ENCODE results near the gene SLC16A4. TPM values are rescaled to one million over a fixed set of nuclear protein-coding genes. Genes with fewer than 3 reads are reported as not detected.

SLC16A4 gene
- total and polyA plus RNA-seq, 7 experiments from 2014 or later = 0.19 to 0.93 (median 0.32) TPM

GRCh38 chr1:110375490-110375889 lies 15.3 kb downstream of the SLC16A4 start:
- Histone ChIP-seq H3K4me1 (ENCODE audit: control insufficient read depth in 2 of 2, insufficient read depth in 2 of 2, low read length in 2 of 2) (no peaks in the 10 kb centered on the region), H3K4me3 (ENCODE audit: low read length) (no peak overlapping the region), H3K27ac (ENCODE audit: low read depth, low read length) (no peak overlapping the region), H3K36me3 (ENCODE audit: control insufficient read depth in 2 of 3, insufficient read depth in 3 of 3, low read length in 3 of 3) (peaks cover 0 to 4% (median 0%) of the 10 kb centered on the region in 3 experiments), H3K27me3 (ENCODE audit: control insufficient read depth in 2 of 2, insufficient read depth in 2 of 2, low read length in 2 of 2) (no peaks in the 10 kb centered on the region), H3K9me3 (ENCODE audit: control insufficient read depth in 2 of 3, low read length in 3 of 3) (no peaks in the 10 kb centered on the region)
- intact Hi-C loops (cut with micrococcal nuclease) = no loop called here
- CTCF ChIA-PET = no interaction called here
- H3K4me1 Mint-ChIP-seq = peaks cover 0 to 7% (median 0%) of the 10 kb centered on the region in 7 donors
- H3K9me3 Mint-ChIP-seq = no peaks in the 10 kb centered on the region
- H3K4me3 Mint-ChIP-seq = no peak overlapping the region
- H3K36me3 Mint-ChIP-seq = peaks cover 5 to 26% (median 9%) of the 10 kb centered on the region in 5 donors
- no peak for ATAC-seq
- DNase-seq = no peak
- H3K27me3 Mint-ChIP-seq = no peaks in the 10 kb centered on the region
- POLR2A ChIA-PET = interaction anchor here (0.6 kb wide), 1 partner anchor 1286 kb away, joined by 4 read pairs; no protein-coding TSS in a partner anchor
- peak overlapping the region in 2 of 9 donors; percentile 25 to 34 for H3K27ac Mint-ChIP-seq

- Mint-ChIP-seq H3K27ac (peak overlapping the region in 1 of 9 donors; percentile 12), H3K36me3 (peaks cover 0 to 10% (median 4%) of the 10 kb centered on the region in 5 donors), H3K9me3 (no peaks in the 10 kb centered on the region), H3K27me3 (no peaks in the 10 kb centered on the region), H3K4me3 (no peak overlapping the region), H3K4me1 (peaks cover 0 to 5% (median 0%) of the 10 kb centered on the region in 7 donors)
- no peak overlapping the region for H3K4me3 ChIP-seq (ENCODE audit: low read length)
- CTCF ChIA-PET = interaction anchor here (1.1 kb wide), 1 partner anchor 12 kb away, joined by 3 read pairs; no protein-coding TSS in a partner anchor
- DNase-seq (no peak), ATAC-seq (no peak)
- POLR2A ChIA-PET = no interaction called here
- H3K9me3 ChIP-seq (ENCODE audit: control insufficient read depth in 2 of 3, low read length in 3 of 3) = no peaks in the 10 kb centered on the region
- no peak overlapping the region for H3K27ac ChIP-seq (ENCODE audit: low read depth, low read length)
- no peaks in the 10 kb centered on the region for H3K27me3 ChIP-seq (ENCODE audit: control insufficient read depth in 2 of 2, insufficient read depth in 2 of 2, low read length in 2 of 2)
- no peaks in the 10 kb centered on the region for H3K4me1 ChIP-seq (ENCODE audit: control insufficient read depth in 2 of 2, insufficient read depth in 2 of 2, low read length in 2 of 2)
- intact Hi-C loops (cut with micrococcal nuclease) = no loop called here
- H3K36me3 ChIP-seq (ENCODE audit: control insufficient read depth in 2 of 3, insufficient read depth in 3 of 3, low read length in 3 of 3) = peaks cover 0 to 15% (median 4%) of the 10 kb centered on the region in 3 experiments
These were observed 20.0 kb downstream of the SLC16A4 start for GRCh38 chr1:110370827-110371226.

- ATAC-seq = no peak
- POLR2A ChIA-PET = no interaction called here
- Histone ChIP-seq H3K27ac (ENCODE audit: low read depth, low read length) (no peak overlapping the region), H3K9me3 (ENCODE audit: control insufficient read depth in 2 of 3, low read length in 3 of 3) (no peaks in the 10 kb centered on the region), H3K4me1 (ENCODE audit: control insufficient read depth in 2 of 2, insufficient read depth in 2 of 2, low read length in 2 of 2) (no peaks in the 10 kb centered on the region), H3K4me3 (ENCODE audit: low read length) (no peak overlapping the region), H3K27me3 (ENCODE audit: control insufficient read depth in 2 of 2, insufficient read depth in 2 of 2, low read length in 2 of 2) (no peaks in the 10 kb centered on the region), H3K36me3 (ENCODE audit: control insufficient read depth in 2 of 3, insufficient read depth in 3 of 3, low read length in 3 of 3) (peaks cover 0 to 15% (median 9%) of the 10 kb centered on the region in 3 experiments)
- no peaks in the 10 kb centered on the region for H3K9me3 Mint-ChIP-seq
- H3K27ac Mint-ChIP-seq = no peak overlapping the region
- intact Hi-C loops (cut with micrococcal nuclease) = no loop called here
- H3K27me3 Mint-ChIP-seq = no peaks in the 10 kb centered on the region
- DNase-seq = no peak
- peaks cover 0 to 16% (median 11%) of the 10 kb centered on the region in 7 donors for H3K4me1 Mint-ChIP-seq
- CTCF ChIA-PET = no interaction called here
- H3K36me3 Mint-ChIP-seq = peaks cover 3 to 27% (median 22%) of the 10 kb centered on the region in 5 donors
- no peak overlapping the region for H3K4me3 Mint-ChIP-seq
These were observed 26.6 kb downstream of the SLC16A4 start for GRCh38 chr1:110364221-110364620.

- CTCF ChIA-PET = no interaction called here
- peaks cover 3 to 30% (median 22%) of the 10 kb centered on the region in 5 donors for H3K36me3 Mint-ChIP-seq
- peak overlapping the region in 1 of 9 donors; percentile 56 for H3K27ac Mint-ChIP-seq
These were observed 29.0 kb downstream of the SLC16A4 start for GRCh38 chr1:110361856-110362255.

GRCh38 chr1:110360431-110360830 lies 30.4 kb downstream of the SLC16A4 start:
- H3K27me3 ChIP-seq (ENCODE audit: control insufficient read depth in 2 of 2, insufficient read depth in 2 of 2, low read length in 2 of 2) = no peaks in the 10 kb centered on the region
- no peaks in the 10 kb centered on the region for H3K4me1 ChIP-seq (ENCODE audit: control insufficient read depth in 2 of 2, insufficient read depth in 2 of 2, low read length in 2 of 2)
- DNase-seq (no peak), ATAC-seq (no peak)
- no peak overlapping the region for H3K4me3 ChIP-seq (ENCODE audit: low read length)
- intact Hi-C loops (cut with micrococcal nuclease) = no loop called here
- ChIA-PET POLR2A (interaction anchor here (1.5 to 3.4 kb wide), 2 partner anchors 10 to 21 kb away, joined by 3 to 13 read pairs; partner anchors contain the start of gene RBM15), CTCF (no interaction called here)
- peaks cover 0 to 8% (median 4%) of the 10 kb centered on the region in 3 experiments for H3K36me3 ChIP-seq (ENCODE audit: control insufficient read depth in 2 of 3, insufficient read depth in 3 of 3, low read length in 3 of 3)
- H3K27me3 Mint-ChIP-seq = no peaks in the 10 kb centered on the region
- H3K27ac ChIP-seq (ENCODE audit: low read depth, low read length) = no peak overlapping the region
- H3K4me1 Mint-ChIP-seq = peaks cover 7 to 30% (median 22%) of the 10 kb centered on the region in 7 donors
- H3K4me3 Mint-ChIP-seq = no peak overlapping the region
- no peaks in the 10 kb centered on the region for H3K9me3 Mint-ChIP-seq
- no peaks in the 10 kb centered on the region for H3K9me3 ChIP-seq (ENCODE audit: control insufficient read depth in 2 of 3, low read length in 3 of 3)
- peak overlapping the region in 1 of 9 donors; percentile 13 for H3K27ac Mint-ChIP-seq
- H3K36me3 Mint-ChIP-seq = peaks cover 2 to 33% (median 19%) of the 10 kb centered on the region in 5 donors

More at GRCh38 chr1:110361856-110362255, 29.0 kb downstream of the SLC16A4 start:
- Histone ChIP-seq H3K4me3 (ENCODE audit: low read length) (no peak overlapping the region), H3K4me1 (ENCODE audit: control insufficient read depth in 2 of 2, insufficient read depth in 2 of 2, low read length in 2 of 2) (no peaks in the 10 kb centered on the region), H3K27me3 (ENCODE audit: control insufficient read depth in 2 of 2, insufficient read depth in 2 of 2, low read length in 2 of 2) (no peaks in the 10 kb centered on the region), H3K36me3 (ENCODE audit: control insufficient read depth in 2 of 3, insufficient read depth in 3 of 3, low read length in 3 of 3) (peaks cover 0 to 9% (median 9%) of the 10 kb centered on the region in 3 experiments), H3K9me3 (ENCODE audit: control insufficient read depth in 2 of 3, low read length in 3 of 3) (no peaks in the 10 kb centered on the region), H3K27ac (ENCODE audit: low read depth, low read length) (no peak overlapping the region)
- POLR2A ChIA-PET = interaction anchor here (0.6 kb wide), 1 partner anchor 10 kb away, joined by 3 read pairs; no protein-coding TSS in a partner anchor
- Mint-ChIP-seq H3K4me3 (no peak overlapping the region), H3K27me3 (no peaks in the 10 kb centered on the region), H3K4me1 (peaks cover 0 to 19% (median 11%) of the 10 kb centered on the region in 7 donors), H3K9me3 (no peaks in the 10 kb centered on the region)
- ATAC-seq (no peak), DNase-seq (no peak)
- intact Hi-C loops (cut with micrococcal nuclease) = no loop called here

- peak overlapping the region in 1 of 9 donors; percentile 65 for H3K27ac Mint-ChIP-seq
- ChIA-PET CTCF (no interaction called here), POLR2A (no interaction called here)
- intact Hi-C loops (cut with micrococcal nuclease) = no loop called here
- H3K36me3 Mint-ChIP-seq = peaks cover 0 to 16% (median 15%) of the 10 kb centered on the region in 5 donors
- Histone ChIP-seq H3K4me1 (ENCODE audit: control insufficient read depth in 2 of 2, insufficient read depth in 2 of 2, low read length in 2 of 2) (no peaks in the 10 kb centered on the region), H3K27me3 (ENCODE audit: control insufficient read depth in 2 of 2, insufficient read depth in 2 of 2, low read length in 2 of 2) (no peaks in the 10 kb centered on the region), H3K27ac (ENCODE audit: low read depth, low read length) (no peak overlapping the region), H3K9me3 (ENCODE audit: control insufficient read depth in 2 of 3, low read length in 3 of 3) (no peaks in the 10 kb centered on the region), H3K4me3 (ENCODE audit: low read length) (no peak overlapping the region), H3K36me3 (ENCODE audit: control insufficient read depth in 2 of 3, insufficient read depth in 3 of 3, low read length in 3 of 3) (peaks cover 0 to 4% (median 0%) of the 10 kb centered on the region in 3 experiments)
- no peak overlapping the region for H3K4me3 Mint-ChIP-seq
- peaks cover 11 to 45% (median 38%) of the 10 kb centered on the region in 7 donors for H3K4me1 Mint-ChIP-seq
- H3K9me3 Mint-ChIP-seq = no peaks in the 10 kb centered on the region
- ATAC-seq (no peak), DNase-seq (no peak)
- no peaks in the 10 kb centered on the region for H3K27me3 Mint-ChIP-seq
These were observed 34.4 kb downstream of the SLC16A4 start for GRCh38 chr1:110356379-110356778.

- intact Hi-C loops (cut with micrococcal nuclease) = no loop called here
- no peak overlapping the region for H3K4me3 ChIP-seq (ENCODE audit: low read length)
- peaks cover 12 to 49% (median 43%) of the 10 kb centered on the region in 7 donors for H3K4me1 Mint-ChIP-seq
- ChIA-PET POLR2A (no interaction called here), CTCF (no interaction called here)
- ATAC-seq = no peak
- H3K36me3 ChIP-seq (ENCODE audit: control insufficient read depth in 2 of 3, insufficient read depth in 3 of 3, low read length in 3 of 3) = peaks cover 0 to 4% (median 0%) of the 10 kb centered on the region in 3 experiments
- peaks cover 0 to 15% (median 11%) of the 10 kb centered on the region in 5 donors for H3K36me3 Mint-ChIP-seq
- H3K27ac Mint-ChIP-seq = no peak overlapping the region
- no peaks in the 10 kb centered on the region for H3K9me3 Mint-ChIP-seq
- DNase-seq = no peak
- no peak overlapping the region for H3K4me3 Mint-ChIP-seq
- H3K9me3 ChIP-seq (ENCODE audit: control insufficient read depth in 2 of 3, low read length in 3 of 3) = no peaks in the 10 kb centered on the region
- H3K27me3 Mint-ChIP-seq = no peaks in the 10 kb centered on the region
- no peak overlapping the region for H3K27ac ChIP-seq (ENCODE audit: low read depth, low read length)
- no peaks in the 10 kb centered on the region for H3K27me3 ChIP-seq (ENCODE audit: control insufficient read depth in 2 of 2, insufficient read depth in 2 of 2, low read length in 2 of 2)
- peaks cover 0 to under 1% of the 10 kb centered on the region in 2 donors for H3K4me1 ChIP-seq (ENCODE audit: control insufficient read depth in 2 of 2, insufficient read depth in 2 of 2, low read length in 2 of 2)
These were observed 35.5 kb downstream of the SLC16A4 start for GRCh38 chr1:110355321-110355720.
